ENCODE measurements around the gene WARS2. TPM values are rescaled to one million over a fixed set of nuclear protein-coding genes. Genes with fewer than 3 reads are reported as not detected.

Gene WARS2
- total RNA-seq, 1 experiment from 2014 or later, result 18.1 TPM

DNA sequence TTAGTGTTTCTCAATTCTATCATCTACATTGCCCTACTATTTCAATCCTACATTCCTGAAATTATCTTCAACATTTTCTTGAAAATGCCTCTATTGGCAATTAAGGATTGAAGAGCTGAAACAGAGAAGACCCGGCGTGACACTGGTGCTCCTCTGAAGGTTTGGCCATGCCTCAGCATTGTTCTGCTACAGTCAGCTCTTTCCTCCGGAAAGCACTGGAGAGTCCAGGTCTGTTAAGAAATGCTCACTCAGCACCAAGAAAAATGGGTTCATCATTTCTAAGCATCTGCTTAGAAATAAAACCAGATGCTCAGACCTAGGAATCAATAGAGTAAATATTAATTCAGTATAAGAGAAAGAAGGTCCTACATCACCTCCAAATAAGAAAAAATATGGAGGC is 58.8 kb downstream of the WARS2 start:
- TF ChIP-seq EZH2 (IDR thresholded peaks at IDR 0.05; ENCODE audit: low read length, unreplicated experiment), result no peak
- TF ChIP-seq, protein P1, sequence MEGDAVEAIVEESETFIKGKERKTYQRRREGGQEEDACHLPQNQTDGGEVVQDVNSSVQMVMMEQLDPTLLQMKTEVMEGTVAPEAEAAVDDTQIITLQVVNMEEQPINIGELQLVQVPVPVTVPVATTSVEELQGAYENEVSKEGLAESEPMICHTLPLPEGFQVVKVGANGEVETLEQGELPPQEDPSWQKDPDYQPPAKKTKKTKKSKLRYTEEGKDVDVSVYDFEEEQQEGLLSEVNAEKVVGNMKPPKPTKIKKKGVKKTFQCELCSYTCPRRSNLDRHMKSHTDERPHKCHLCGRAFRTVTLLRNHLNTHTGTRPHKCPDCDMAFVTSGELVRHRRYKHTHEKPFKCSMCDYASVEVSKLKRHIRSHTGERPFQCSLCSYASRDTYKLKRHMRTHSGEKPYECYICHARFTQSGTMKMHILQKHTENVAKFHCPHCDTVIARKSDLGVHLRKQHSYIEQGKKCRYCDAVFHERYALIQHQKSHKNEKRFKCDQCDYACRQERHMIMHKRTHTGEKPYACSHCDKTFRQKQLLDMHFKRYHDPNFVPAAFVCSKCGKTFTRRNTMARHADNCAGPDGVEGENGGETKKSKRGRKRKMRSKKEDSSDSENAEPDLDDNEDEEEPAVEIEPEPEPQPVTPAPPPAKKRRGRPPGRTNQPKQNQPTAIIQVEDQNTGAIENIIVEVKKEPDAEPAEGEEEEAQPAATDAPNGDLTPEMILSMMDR (conservative IDR thresholded peaks at IDR 0.05; ENCODE audit: low read depth, low read length), result no peak

DNA sequence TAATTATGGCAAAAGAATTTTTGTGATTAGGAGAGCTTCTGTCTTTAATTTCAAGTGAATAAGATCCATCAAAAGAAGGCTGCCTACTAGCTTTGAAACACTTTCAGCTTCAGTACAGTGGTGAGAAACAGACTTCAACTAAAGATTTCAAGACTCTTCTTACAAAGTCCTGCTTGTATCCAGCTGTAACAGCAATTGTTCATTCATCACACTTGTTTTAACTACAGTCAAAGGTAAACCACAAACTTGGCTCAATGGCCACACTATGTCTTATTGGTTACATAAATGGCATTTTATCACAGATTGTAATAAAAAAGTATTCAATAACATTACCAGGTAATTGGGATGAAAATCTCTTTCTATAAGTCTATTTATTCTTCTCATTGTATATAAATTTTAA is 59.2 kb downstream of the WARS2 start:
- ChIA-PET POLR2A (ENCODE audit: unreplicated experiment) (interaction anchor here (0.6 kb wide), 1 partner anchor 25 kb away, joined by 3 read pairs; no protein-coding TSS in a partner anchor), CTCF (no interaction called here)
- no peaks in the 10 kb centered on the region for H3K9me2 ChIP-seq (replicated peaks; ENCODE audit: low read length)
- H3K36me3 ChIP-seq (ENCODE audit: low read depth, low read length), result no peaks in the 10 kb centered on the region
- no peaks in the 10 kb centered on the region for H3K9me3 ChIP-seq (ENCODE audit: low read length)
- no peaks in the 10 kb centered on the region for H3K27me3 ChIP-seq (ENCODE audit: low read length)
- ATAC-seq (peak; percentile 84), DNase-seq (peak; percentile 70)
- H3F3A ChIP-seq (ENCODE audit: low read length, unreplicated experiment), result no peaks in the 10 kb centered on the region
- 0 out of 2 replicates have a peak, but pooled peaks cover 4% of the 10 kb centered on the region for H4K20me1 ChIP-seq (ENCODE audit: low read length)
- H3K4me3 ChIP-seq (ENCODE audit: low read length), result peak overlapping the region; percentile 42; the same call in 1 of the 2 replicates
- H3K79me2 ChIP-seq (ENCODE audit: low read length), result no peaks in the 10 kb centered on the region
- BruUV-seq (replicated peaks), result no TSS peak
- H3K27ac ChIP-seq (ENCODE audit: low read length), result peak overlapping the region; percentile 66
- intact Hi-C loops (cut with micrococcal nuclease), result loop anchor here (5.0 kb wide), 1 partner anchor 196 kb away; no protein-coding TSS in a partner anchor
- H3K4me2 ChIP-seq (ENCODE audit: low read length), result peak overlapping the region; percentile 76
- TF ChIP-seq, protein P1 (conservative IDR thresholded peaks at IDR 0.05; ENCODE audit: low read depth, low read length), result no peak
- TF ChIP-seq EZH2 (IDR thresholded peaks at IDR 0.05; ENCODE audit: low read length, unreplicated experiment) (no peak), EZH2phosphoT487 (IDR thresholded peaks at IDR 0.05; ENCODE audit: borderline replicate concordance, low read length) (no peak)
- peaks cover 22% of the 10 kb centered on the region for H3K4me1 ChIP-seq (ENCODE audit: insufficient read depth, low read length)
- H2AFZ ChIP-seq (ENCODE audit: low read length), result no peak overlapping the region
- H3K9ac ChIP-seq (ENCODE audit: low read length), result no peak overlapping the region

More for the DNA sequence above, 58.8 kb downstream of the WARS2 start:
- no peak overlapping the region for H3K4me3 ChIP-seq (ENCODE audit: low read length)
- no peaks in the 10 kb centered on the region for H3F3A ChIP-seq (ENCODE audit: low read length, unreplicated experiment)
- no peak overlapping the region for H3K4me2 ChIP-seq (ENCODE audit: low read length)
- H2AFZ ChIP-seq (ENCODE audit: low read length), result no peak overlapping the region
- intact Hi-C loops (cut with micrococcal nuclease), result loop anchor here (5.0 kb wide), 1 partner anchor 196 kb away; no protein-coding TSS in a partner anchor
- ChIA-PET CTCF (no interaction called here), POLR2A (ENCODE audit: unreplicated experiment) (no interaction called here)
- no peak overlapping the region for H3K27ac ChIP-seq (ENCODE audit: low read length)
- H4K20me1 ChIP-seq (ENCODE audit: low read length), result 0 out of 2 replicates have a peak, but pooled peaks cover 4% of the 10 kb centered on the region
- ATAC-seq, result peak; percentile 15; the same call in 1 of the 2 replicates
- BruUV-seq (replicated peaks), result no TSS peak
- H3K9me2 ChIP-seq (replicated peaks; ENCODE audit: low read length), result no peaks in the 10 kb centered on the region
- peaks cover 22% of the 10 kb centered on the region for H3K4me1 ChIP-seq (ENCODE audit: insufficient read depth, low read length)
- no peaks in the 10 kb centered on the region for H3K27me3 ChIP-seq (ENCODE audit: low read length)
- DNase-seq, result no peak
- H3K9me3 ChIP-seq (ENCODE audit: low read length), result no peaks in the 10 kb centered on the region
- H3K79me2 ChIP-seq (ENCODE audit: low read length), result no peaks in the 10 kb centered on the region
- no peak overlapping the region for H3K9ac ChIP-seq (ENCODE audit: low read length)
- no peaks in the 10 kb centered on the region for H3K36me3 ChIP-seq (ENCODE audit: low read depth, low read length)

DNA sequence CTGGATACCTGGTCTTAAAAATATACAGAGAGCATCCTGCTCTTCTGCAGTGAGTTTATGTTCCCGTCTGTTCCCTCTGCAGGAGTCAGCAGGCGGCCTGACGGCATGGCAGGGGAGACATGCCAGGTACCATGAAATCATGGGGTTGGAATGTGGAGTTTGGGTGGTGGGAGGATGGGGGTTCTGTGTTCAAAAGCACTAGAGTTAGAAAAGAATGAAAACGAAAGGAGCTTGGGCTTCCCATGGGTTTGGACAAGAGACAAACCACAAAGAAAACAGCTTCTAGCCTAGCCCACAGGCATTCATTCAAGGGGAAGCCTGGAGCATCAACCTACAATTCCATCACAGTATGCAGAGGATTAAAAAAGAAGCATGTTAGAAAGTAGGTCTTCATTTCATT is 59.9 kb downstream of the WARS2 start:
- H3K9ac ChIP-seq (ENCODE audit: low read length), result no peak overlapping the region
- ChIA-PET CTCF (no interaction called here), POLR2A (ENCODE audit: unreplicated experiment) (interaction anchor here (0.6 kb wide), 1 partner anchor 26 kb away, joined by 3 read pairs; no protein-coding TSS in a partner anchor)
- no peaks in the 10 kb centered on the region for H3K9me3 ChIP-seq (ENCODE audit: low read length)
- H2AFZ ChIP-seq (ENCODE audit: low read length), result 0 out of 2 replicates have a peak overlapping the region, but pooled peaks have one; percentile 27
- peak; percentile 62 for ATAC-seq
- no peaks in the 10 kb centered on the region for H3K9me2 ChIP-seq (replicated peaks; ENCODE audit: low read length)
- no peaks in the 10 kb centered on the region for H3K36me3 ChIP-seq (ENCODE audit: low read depth, low read length)
- H3K79me2 ChIP-seq (ENCODE audit: low read length), result no peaks in the 10 kb centered on the region
- DNase-seq, result peak; percentile 85
- peak overlapping the region; percentile 76 for H3K4me2 ChIP-seq (ENCODE audit: low read length)
- no peaks in the 10 kb centered on the region for H3F3A ChIP-seq (ENCODE audit: low read length, unreplicated experiment)
- H3K4me3 ChIP-seq (ENCODE audit: low read length), result peak overlapping the region; percentile 42
- 0 out of 2 replicates have a peak, but pooled peaks cover 4% of the 10 kb centered on the region for H4K20me1 ChIP-seq (ENCODE audit: low read length)
- H3K4me1 ChIP-seq (ENCODE audit: insufficient read depth, low read length), result peaks cover 29% of the 10 kb centered on the region
- TF ChIP-seq EZH2phosphoT487 (IDR thresholded peaks at IDR 0.05; ENCODE audit: borderline replicate concordance, low read length) (no peak), EZH2 (IDR thresholded peaks at IDR 0.05; ENCODE audit: low read length, unreplicated experiment) (no peak)
- TF ChIP-seq, protein P1 (conservative IDR thresholded peaks at IDR 0.05; ENCODE audit: low read depth, low read length), result no peak
- peak overlapping the region; percentile 66 for H3K27ac ChIP-seq (ENCODE audit: low read length)
- no peaks in the 10 kb centered on the region for H3K27me3 ChIP-seq (ENCODE audit: low read length)
- BruUV-seq (replicated peaks), result no TSS peak
- intact Hi-C loops (cut with micrococcal nuclease), result loop anchor here (5.0 kb wide), 1 partner anchor 197 kb away; no protein-coding TSS in a partner anchor

Measured in PC-3 (cell line).